HepG2 (cell line): ENCODE results near the gene MRPL58. TPM values are rescaled to one million over a fixed set of nuclear protein-coding genes. Genes with fewer than 3 reads are reported as not detected.

ENCODE experiments used
- CEBPG ChIP-seq: IDR thresholded peaks from 2 replicates; pipeline ENCODE4 v1.6.1; 2016
- CSRNP2 ChIP-seq: sonication (generic); formaldehyde crosslinking; conservative IDR thresholded peaks from 2 replicates; pipeline ENCODE4 v1.8.0; 2022; ENCODE audit warnings: low read depth, missing genetic modification reagents
- DMAP1 ChIP-seq: IDR thresholded peaks from 2 replicates; pipeline ENCODE4 v1.6.1; 2016
- ELK4 ChIP-seq: sonication (generic); formaldehyde crosslinking; IDR thresholded peaks from 2 replicates; pipeline ENCODE4 v1.9.0; 2021; ENCODE audit warnings: missing genetic modification reagents, borderline replicate concordance
- GFI1 ChIP-seq: sonication (generic); formaldehyde crosslinking; IDR thresholded peaks from 2 replicates; pipeline ENCODE4 v1.5.0; 2020; ENCODE audit warnings: missing genetic modification reagents, mild to moderate bottlenecking, borderline replicate concordance
- GTF3A ChIP-seq: sonication (generic); formaldehyde crosslinking; conservative IDR thresholded peaks from 2 replicates; pipeline ENCODE4 v1.4.0; 2020; ENCODE audit warnings: mild to moderate bottlenecking, missing genetic modification reagents
- IKZF4 ChIP-seq: sonication (generic); formaldehyde crosslinking; IDR thresholded peaks from 2 replicates; pipeline ENCODE4 v1.5.1; 2020; ENCODE audit warnings: borderline replicate concordance, mild to moderate bottlenecking, low read depth, missing genetic modification reagents; ENCODE audit errors: not compliant biosample characterization
- IRX3 ChIP-seq: sonication (generic); formaldehyde crosslinking; IDR thresholded peaks from 2 replicates; pipeline ENCODE4 v1.8.1; 2023; ENCODE audit warnings: mild to moderate bottlenecking, low read depth, missing genetic modification reagents, borderline replicate concordance
- JUNB ChIP-seq: sonication (generic); formaldehyde crosslinking; IDR thresholded peaks from 2 replicates; pipeline ENCODE4 v1.8.0; 2022; ENCODE audit warnings: missing genetic modification reagents, mild to moderate bottlenecking, borderline replicate concordance
- KDM3A ChIP-seq: IDR thresholded peaks from 2 replicates; pipeline ENCODE4 v1.6.1; 2018; ENCODE audit warnings: low read depth, missing compliant biosample characterization
- MED8 ChIP-seq: sonication (generic); formaldehyde crosslinking; IDR thresholded peaks from 2 replicates; pipeline ENCODE4 v1.8.1; 2023; ENCODE audit warnings: mild to moderate bottlenecking, missing genetic modification reagents; ENCODE audit not compliant: insufficient replicate concordance
- NFE2 ChIP-seq: sonication (generic); formaldehyde crosslinking; IDR thresholded peaks from 2 replicates; pipeline ENCODE4 v1.4.0; 2020; ENCODE audit warnings: missing genetic modification reagents
- RARA ChIP-seq: IDR thresholded peaks from 2 replicates; pipeline ENCODE4 v1.6.1; 2016; ENCODE audit warnings: missing genetic modification reagents, missing compliant biosample characterization
- SRSF1 ChIP-seq: fragments of 200-400 bp; formaldehyde crosslinking; optimal IDR thresholded peaks from 2 replicates; pipeline ENCODE3; 2017; ENCODE audit warnings: mild to moderate bottlenecking, low read depth, low read length, moderate library complexity
- TRIM24 ChIP-seq: sonication (generic); formaldehyde crosslinking; IDR thresholded peaks from 2 replicates; pipeline ENCODE4 v1.8.0; 2022; ENCODE audit warnings: mild to moderate bottlenecking, missing genetic modification reagents
- ZNF33B ChIP-seq: sonication (generic); formaldehyde crosslinking; IDR thresholded peaks from 2 replicates; pipeline ENCODE4 v1.5.1; 2020; ENCODE audit warnings: mild to moderate bottlenecking, missing genetic modification reagents
- ZNF547 ChIP-seq: sonication (generic); formaldehyde crosslinking; IDR thresholded peaks from 2 replicates; pipeline ENCODE4 v1.5.1; 2020; ENCODE audit warnings: mild to moderate bottlenecking, missing genetic modification reagents
- ZNF572 ChIP-seq: sonication (generic); formaldehyde crosslinking; IDR thresholded peaks from 2 replicates; pipeline ENCODE4 v1.5.1; 2020; ENCODE audit warnings: mild to moderate bottlenecking, missing genetic modification reagents
- ZNF614 ChIP-seq: IDR thresholded peaks from 2 replicates; pipeline ENCODE4 v1.6.1; 2018; ENCODE audit warnings: missing biosample characterization, missing genetic modification reagents, inconsistent platforms, borderline replicate concordance
- ZNF646 ChIP-seq: sonication (generic); formaldehyde crosslinking; IDR thresholded peaks from 2 replicates; pipeline ENCODE4 v1.9.0; 2021; ENCODE audit warnings: mild to moderate bottlenecking, missing genetic modification reagents
- ZNF790 ChIP-seq: sonication (generic); formaldehyde crosslinking; IDR thresholded peaks from 2 replicates; pipeline ENCODE4 v1.8.0; 2022; ENCODE audit warnings: missing genetic modification reagents, mild to moderate bottlenecking, borderline replicate concordance
- polyA plus RNA-seq, 8 experiments: library from polyadenylated mRNA; depleted of rRNA in 3 of 8; stranded (reverse) in 7 of 8; unstranded in 1 of 8; fragments of >200 nt; fragmentation: Illumina TruSeq in 4 of 8; extraction: Trizol in 4 of 8; gene quantifications; 2 replicates each; pipeline versions ENCODE4 v1.2.1 to v1.2.3, GENCODE V29; 2011 to 2016; ENCODE audit warnings: low read depth in 4 of 8, missing spikeins in 1 of 8, mixed read lengths in 1 of 8; ENCODE audit not compliant: insufficient read depth in 1 of 8
- total RNA-seq, 5 experiments: library from RNA; depleted of rRNA; stranded (reverse); fragments of >200 nt; fragmentation: Illumina TruSeq; extraction: Trizol; gene quantifications; 2 replicates each; pipeline ENCODE4 v1.2.3, GENCODE V29; 2016; ENCODE audit warnings: low read depth in 1 of 5

MRPL58 gene
- total and polyA plus RNA-seq, 2 of the 13 experiments (the other 11 are each of a cell fraction or from before 2014, with no cell fraction given), result 44.9 to 68.9 TPM

DNA sequence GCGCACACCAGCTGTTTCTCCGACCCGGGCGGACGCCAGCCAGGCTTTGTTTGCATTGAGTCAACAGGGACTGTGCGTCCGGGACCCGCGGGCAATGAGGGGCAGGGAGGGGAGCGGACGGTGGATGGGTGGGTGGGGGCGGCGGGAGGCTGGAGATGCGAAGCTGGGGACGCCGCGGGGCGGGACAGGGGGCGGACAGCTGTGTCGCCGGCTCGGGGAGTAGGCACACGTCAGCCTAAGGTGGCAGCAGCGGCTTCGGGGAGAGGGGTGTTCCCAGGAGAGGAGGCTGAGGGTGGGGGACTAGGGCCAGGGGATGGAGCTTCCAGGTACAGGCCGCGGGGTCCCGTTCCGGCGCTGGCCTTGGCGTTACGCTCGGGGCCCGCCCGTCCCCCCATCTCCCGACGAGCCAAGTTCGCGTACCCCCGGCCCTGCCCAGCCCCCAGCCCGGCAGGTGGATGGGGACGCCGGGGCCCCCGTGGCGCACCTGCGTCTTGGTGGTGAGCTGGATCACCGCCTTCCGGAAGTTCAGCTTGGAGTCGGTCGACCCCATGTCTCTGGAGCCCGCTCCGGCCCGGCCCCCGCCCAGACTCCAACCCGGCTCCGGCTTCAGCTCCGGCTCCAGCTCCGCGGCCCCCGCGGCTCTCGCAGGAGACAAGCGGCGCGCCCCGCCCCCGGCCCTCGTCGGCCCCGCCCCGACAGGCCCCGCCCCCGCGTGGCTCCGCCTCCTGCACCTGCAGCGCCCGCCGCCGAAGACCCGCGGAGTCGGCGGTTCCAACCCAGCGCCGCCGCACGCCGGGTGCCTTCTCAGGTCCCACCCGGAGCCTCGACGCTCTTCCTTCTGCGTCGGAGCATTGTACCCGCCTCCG lies 40.1 kb upstream of the MRPL58 start, which contains the start of gene HID1 (continued):
- TF ChIP-seq ZNF646, result 0 out of 2 replicates have a peak, but pooled peaks have one; percentile 24
- no peak for TF ChIP-seq ZNF790
- TF ChIP-seq ZNF614 (CRISPR knock-in tag), result no peak
- TF ChIP-seq SRSF1, result no peak
- TF ChIP-seq ZNF572 (CRISPR knock-in tag), result no peak
- no peak for TF ChIP-seq ZNF33B
- no peak for TF ChIP-seq CEBPG (CRISPR knock-in tag)
- peak; percentile 48 for TF ChIP-seq DMAP1
- TF ChIP-seq TRIM24 (CRISPR knock-in tag), result no peak
- peak; percentile 27 for TF ChIP-seq IKZF4 (CRISPR knock-in tag)
- TF ChIP-seq IRX3 (CRISPR knock-in tag), result peak; percentile 29; the same call in 1 of the 2 replicates
- TF ChIP-seq CSRNP2 (CRISPR knock-in tag), result no peak
- TF ChIP-seq ELK4, result no peak
- no peak for TF ChIP-seq MED8 (CRISPR knock-in tag)
- no peak for TF ChIP-seq JUNB (CRISPR knock-in tag)
- no peak for TF ChIP-seq NFE2
- TF ChIP-seq GFI1 (CRISPR knock-in tag), result no peak
- no peak for TF ChIP-seq KDM3A (CRISPR knock-in tag)
- no peak for TF ChIP-seq GTF3A
- no peak; the same call in 1 of the 2 replicates for TF ChIP-seq ZNF547 (CRISPR knock-in tag)
- TF ChIP-seq RARA, result peak; percentile 50; the same call in 1 of the 2 replicates
